Smooth muscle cell (in vitro differentiated cells): ENCODE results near the gene YBEY. TPM values are rescaled to one million over a fixed set of nuclear protein-coding genes. Genes with fewer than 3 reads are reported as not detected.
A peak's percentile ranks its signal among the peaks of the same experiment; 100 is the strongest.

Source experiments
- DNase-seq: peaks from one replicate; lab custom pipeline; 2025; ENCODE audit not compliant: unreplicated experiment; lab: John Stamatoyannopoulos, UW
- H2AFZ ChIP-seq: fragments of 200-600 bp; sonication (generic); 2 replicates; pipeline ENCODE4 v1.6.0; 2016; ENCODE audit warnings: antibody characterized with exemption, low read depth, mild to moderate bottlenecking
- H3F3A ChIP-seq: fragments of 200-600 bp; sonication (generic); 2 replicates; pipeline ENCODE4 v1.6.0; 2017; ENCODE audit warnings: antibody characterized with exemption, low read depth
- H3K27ac ChIP-seq: fragments of 200-600 bp; sonication (generic); 2 replicates; pipeline ENCODE4 v1.5.1; 2016; ENCODE audit warnings: low read depth, mild to moderate bottlenecking
- H3K27me3 ChIP-seq: fragments of 200-600 bp; sonication (generic); 2 replicates; pipeline ENCODE4 v1.6.1; 2016; ENCODE audit warnings: low read depth, mild to moderate bottlenecking
- H3K36me3 ChIP-seq: fragments of 200-600 bp; sonication (generic); 2 replicates; pipeline ENCODE4 v1.5.1; 2016; ENCODE audit warnings: low read depth
- H3K4me1 ChIP-seq: fragments of 200-600 bp; sonication (generic); 2 replicates; pipeline ENCODE4 v1.5.1; 2016; ENCODE audit warnings: low read depth
- H3K4me2 ChIP-seq: fragments of 200-600 bp; sonication (generic); 2 replicates; pipeline ENCODE4 v1.6.0; 2016; ENCODE audit warnings: mild to moderate bottlenecking
- H3K4me3 ChIP-seq: fragments of 200-600 bp; sonication (generic); 2 replicates; pipeline ENCODE4 v1.5.1; 2016; ENCODE audit warnings: mild to moderate bottlenecking
- H3K79me2 ChIP-seq: fragments of 200-600 bp; sonication (generic); 2 replicates; pipeline ENCODE4 v1.6.0; 2016; ENCODE audit warnings: low read depth, mild to moderate bottlenecking
- H3K9ac ChIP-seq: fragments of 200-600 bp; sonication (generic); 2 replicates; pipeline ENCODE4 v1.6.0; 2016; ENCODE audit warnings: low read depth
- H3K9me3 ChIP-seq: fragments of 200-600 bp; sonication (generic); replicated peaks from 2 replicates; pipeline ENCODE4 v1.5.1; 2016; ENCODE audit warnings: low read depth
- H4K20me1 ChIP-seq: fragments of 200-600 bp; sonication (generic); 2 replicates; pipeline ENCODE4 v1.6.0; 2016; ENCODE audit warnings: low read depth
- WGBS: methylation state at CpG from one replicate; pipeline ENCODE4 v1.1.7; 2016; ENCODE audit warnings: low lambda C conversion rate; 5-methylcytosine and 5-hydroxymethylcytosine counted together
- polyA plus RNA-seq: library from polyadenylated mRNA; unstranded; fragments of >200 nt; fragmentation: Nextera tagmentation; extraction: Ambion mirVana; gene quantifications from 2 replicates; pipeline ENCODE4 v1.2.1, GENCODE V29; 2016
- total RNA-seq: library from RNA; depleted of rRNA; stranded (reverse); fragments of >200 nt; gene quantifications from 2 replicates; pipeline ENCODE4 v1.2.3, GENCODE V29; 2014
- TF ChIP-seq, protein P1 (sequence below): fragments of 200-600 bp; sonication (generic); IDR thresholded peaks from 2 replicates; pipeline ENCODE4 v1.5.1; 2017; ENCODE audit warnings: borderline replicate concordance, mild to moderate bottlenecking, antibody characterized with exemption; ENCODE audit not compliant: insufficient read depth, poor library complexity, severe bottlenecking

The YBEY gene
- total and polyA plus RNA-seq, 2 experiments from 2014 or later: 24.1 to 31.1 TPM

DNA sequence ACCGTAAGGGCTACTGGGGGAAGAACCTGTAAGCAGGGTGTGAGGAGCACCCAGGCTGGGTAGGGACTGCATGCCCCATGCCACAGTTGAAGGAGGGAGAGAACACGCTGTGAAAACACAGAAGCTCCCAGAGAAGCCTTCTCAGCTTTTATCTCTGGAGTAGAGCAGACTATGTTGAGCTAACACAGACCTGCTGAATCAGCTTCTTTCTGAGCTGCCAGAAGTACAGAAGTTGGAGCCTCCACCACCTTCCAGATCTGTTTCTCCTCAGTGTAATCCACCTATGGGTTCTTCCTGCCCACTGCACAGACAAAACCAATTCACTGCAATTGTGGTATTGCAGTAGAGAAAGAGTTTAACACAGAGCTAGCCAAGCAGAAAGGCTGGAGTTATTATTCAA is 5.4 kb downstream of the YBEY start:
- Histone ChIP-seq H3K4me3 (no peak overlapping the region), H4K20me1 (no peaks in the 10 kb centered on the region), H3K4me1 (peaks cover 16% of the 10 kb centered on the region), H3K27me3 (no peaks in the 10 kb centered on the region), H3K27ac (no peak overlapping the region), H3K4me2 (no peak overlapping the region), H3K9ac (no peak overlapping the region), H3K79me2 (no peaks in the 10 kb centered on the region), H2AFZ (no peak overlapping the region), H3K9me3 (no peaks in the 10 kb centered on the region), H3F3A (peaks cover 8% of the 10 kb centered on the region), H3K36me3 (no peaks in the 10 kb centered on the region)
- WGBS: 100% methylated on average over 2 of the region's 2 CpGs
- TF ChIP-seq, protein P1, sequence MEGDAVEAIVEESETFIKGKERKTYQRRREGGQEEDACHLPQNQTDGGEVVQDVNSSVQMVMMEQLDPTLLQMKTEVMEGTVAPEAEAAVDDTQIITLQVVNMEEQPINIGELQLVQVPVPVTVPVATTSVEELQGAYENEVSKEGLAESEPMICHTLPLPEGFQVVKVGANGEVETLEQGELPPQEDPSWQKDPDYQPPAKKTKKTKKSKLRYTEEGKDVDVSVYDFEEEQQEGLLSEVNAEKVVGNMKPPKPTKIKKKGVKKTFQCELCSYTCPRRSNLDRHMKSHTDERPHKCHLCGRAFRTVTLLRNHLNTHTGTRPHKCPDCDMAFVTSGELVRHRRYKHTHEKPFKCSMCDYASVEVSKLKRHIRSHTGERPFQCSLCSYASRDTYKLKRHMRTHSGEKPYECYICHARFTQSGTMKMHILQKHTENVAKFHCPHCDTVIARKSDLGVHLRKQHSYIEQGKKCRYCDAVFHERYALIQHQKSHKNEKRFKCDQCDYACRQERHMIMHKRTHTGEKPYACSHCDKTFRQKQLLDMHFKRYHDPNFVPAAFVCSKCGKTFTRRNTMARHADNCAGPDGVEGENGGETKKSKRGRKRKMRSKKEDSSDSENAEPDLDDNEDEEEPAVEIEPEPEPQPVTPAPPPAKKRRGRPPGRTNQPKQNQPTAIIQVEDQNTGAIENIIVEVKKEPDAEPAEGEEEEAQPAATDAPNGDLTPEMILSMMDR: no peak
- no peak for DNase-seq

DNA sequence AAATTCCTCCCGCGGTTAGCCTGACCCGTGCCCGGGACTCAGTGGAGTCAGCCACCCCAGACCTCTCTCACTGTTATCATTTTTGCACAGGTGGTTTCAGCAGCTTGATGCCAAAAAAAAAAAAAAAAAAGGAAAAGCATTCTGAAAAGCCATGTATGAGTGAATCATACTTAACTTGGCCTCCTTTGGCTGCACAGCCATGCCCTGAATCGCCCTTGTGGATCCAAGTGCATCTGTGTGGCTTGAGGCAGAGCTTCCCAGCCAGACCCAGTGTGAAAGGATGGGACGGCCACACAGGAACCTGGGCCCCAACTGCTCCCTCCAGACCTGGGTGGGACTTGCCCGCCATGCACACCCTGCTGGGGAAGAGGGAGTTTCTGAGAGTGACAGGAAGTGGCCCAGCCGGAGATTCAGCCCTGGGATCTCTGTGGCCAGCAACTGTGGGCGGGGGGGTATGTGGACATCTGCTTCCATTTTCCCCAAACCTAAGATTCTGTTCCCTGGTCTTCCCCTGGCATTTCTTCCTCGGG is 8.6 kb downstream of the YBEY start:
- Histone ChIP-seq H3K27me3 (no peaks in the 10 kb centered on the region), H3K4me1 (peaks cover 10% of the 10 kb centered on the region), H3K4me2 (peak overlapping the region; percentile 29), H3K36me3 (no peaks in the 10 kb centered on the region), H3K9me3 (no peaks in the 10 kb centered on the region), H3F3A (no peaks in the 10 kb centered on the region), H2AFZ (no peak overlapping the region), H3K79me2 (no peaks in the 10 kb centered on the region), H3K4me3 (no peak overlapping the region), H3K27ac (peak overlapping the region; percentile 82), H3K9ac (peak overlapping the region; percentile 7), H4K20me1 (no peaks in the 10 kb centered on the region)
- WGBS: 48% methylated on average over 10 of the region's 10 CpGs
- TF ChIP-seq, protein P1: no peak
- no peak for DNase-seq

- H3K27ac ChIP-seq: peak overlapping the region; percentile 82
- H3K9me3 ChIP-seq: no peaks in the 10 kb centered on the region
- H2AFZ ChIP-seq: no peak overlapping the region
These were observed 9.1 kb downstream of the YBEY start for GRCh38 chr21:46295177-46295770.

More at GRCh38 chr21:46295177-46295770, 9.1 kb downstream of the YBEY start:
- no peaks in the 10 kb centered on the region for H3K36me3 ChIP-seq
- H3K4me2 ChIP-seq: peak overlapping the region; percentile 29
- DNase-seq: no peak
- H4K20me1 ChIP-seq: no peaks in the 10 kb centered on the region
- WGBS: 57% methylated on average over 9 of the region's 9 CpGs
- H3K4me1 ChIP-seq: peaks cover 10% of the 10 kb centered on the region
- H3F3A ChIP-seq: no peaks in the 10 kb centered on the region
- H3K27me3 ChIP-seq: no peaks in the 10 kb centered on the region
- peak overlapping the region; percentile 7 for H3K9ac ChIP-seq
- H3K4me3 ChIP-seq: no peak overlapping the region
- TF ChIP-seq, protein P1: no peak
- no peaks in the 10 kb centered on the region for H3K79me2 ChIP-seq
